ENCODE measurements around the gene PNMA6F. TPM values are rescaled to one million over a fixed set of nuclear protein-coding genes. Genes with fewer than 3 reads are reported as not detected.

Gene PNMA6F
- total and polyA plus RNA-seq, 2 experiments from 2014 or later = 0.06 to 0.83 TPM

DNA sequence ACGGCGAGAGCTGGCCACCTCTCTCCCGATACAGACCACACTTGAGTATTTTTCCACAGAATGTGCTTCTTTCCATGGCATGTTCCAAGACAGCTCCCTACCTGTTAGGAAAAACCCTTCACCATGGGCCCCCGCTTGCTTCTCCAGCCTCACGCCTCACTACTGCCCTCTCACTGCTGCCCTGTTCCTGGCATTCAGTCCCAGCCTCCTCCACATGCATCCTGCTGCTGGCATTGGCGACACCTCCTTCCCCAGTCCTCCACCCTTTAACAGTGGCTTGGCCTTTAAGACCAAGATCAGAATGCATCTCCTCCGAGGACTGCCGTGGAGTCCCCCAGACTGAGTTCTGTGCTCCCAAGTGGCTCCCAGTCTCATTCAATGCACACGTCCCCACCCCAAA, 10.7 kb downstream of the PNMA6F start:
- Histone ChIP-seq H3K4me2 (no peak overlapping the region), H3K27me3 (ENCODE audit: insufficient read depth) (no peaks in the 10 kb centered on the region), H3F3A (replicated peaks; ENCODE audit: low read depth) (no peaks in the 10 kb centered on the region), H3K36me3 (ENCODE audit: insufficient read depth) (no peaks in the 10 kb centered on the region), H2AFZ (no peak overlapping the region), H3K27ac (ENCODE audit: low read depth) (no peak overlapping the region), H3K9me2 (ENCODE audit: insufficient read depth) (no peaks in the 10 kb centered on the region), H3K79me2 (replicated peaks; ENCODE audit: insufficient read depth) (no peaks in the 10 kb centered on the region), H3K4me3 (no peak overlapping the region), H3K4me1 (ENCODE audit: insufficient read depth) (no peaks in the 10 kb centered on the region), H4K20me1 (replicated peaks; ENCODE audit: insufficient read depth) (no peaks in the 10 kb centered on the region)
- DNase-seq (ENCODE audit: low spot score) (peak; percentile 43), ATAC-seq (peak; percentile 83)
- Mint-ChIP-seq H3K27ac (no peak overlapping the region), H3K27me3 (ENCODE audit: insufficient read depth, low read depth, poor library complexity) (peaks cover 5% of the 10 kb centered on the region), H3K36me3 (ENCODE audit: low read depth) (no peaks in the 10 kb centered on the region), H3K4me3 (no peak overlapping the region), H3K9me3 (no peaks in the 10 kb centered on the region), H3K4me1 (no peaks in the 10 kb centered on the region)
- no peak for TF ChIP-seq ZNF114 (CRISPR knock-in tag; IDR thresholded peaks at IDR 0.05)
- TF ChIP-seq STAT1 (IDR thresholded peaks at IDR 0.05; ENCODE audit: unreplicated experiment) = no peak
- TF ChIP-seq EZH2phosphoT487 (IDR thresholded peaks at IDR 0.05; ENCODE audit: unreplicated experiment) = no peak
- no peak for TF ChIP-seq NANOG (IDR thresholded peaks at IDR 0.05; ENCODE audit: borderline replicate concordance)
- TF ChIP-seq, protein P1, sequence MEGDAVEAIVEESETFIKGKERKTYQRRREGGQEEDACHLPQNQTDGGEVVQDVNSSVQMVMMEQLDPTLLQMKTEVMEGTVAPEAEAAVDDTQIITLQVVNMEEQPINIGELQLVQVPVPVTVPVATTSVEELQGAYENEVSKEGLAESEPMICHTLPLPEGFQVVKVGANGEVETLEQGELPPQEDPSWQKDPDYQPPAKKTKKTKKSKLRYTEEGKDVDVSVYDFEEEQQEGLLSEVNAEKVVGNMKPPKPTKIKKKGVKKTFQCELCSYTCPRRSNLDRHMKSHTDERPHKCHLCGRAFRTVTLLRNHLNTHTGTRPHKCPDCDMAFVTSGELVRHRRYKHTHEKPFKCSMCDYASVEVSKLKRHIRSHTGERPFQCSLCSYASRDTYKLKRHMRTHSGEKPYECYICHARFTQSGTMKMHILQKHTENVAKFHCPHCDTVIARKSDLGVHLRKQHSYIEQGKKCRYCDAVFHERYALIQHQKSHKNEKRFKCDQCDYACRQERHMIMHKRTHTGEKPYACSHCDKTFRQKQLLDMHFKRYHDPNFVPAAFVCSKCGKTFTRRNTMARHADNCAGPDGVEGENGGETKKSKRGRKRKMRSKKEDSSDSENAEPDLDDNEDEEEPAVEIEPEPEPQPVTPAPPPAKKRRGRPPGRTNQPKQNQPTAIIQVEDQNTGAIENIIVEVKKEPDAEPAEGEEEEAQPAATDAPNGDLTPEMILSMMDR (conservative IDR thresholded peaks at IDR 0.05; ENCODE audit: low read depth in 2 of 2) = peak; percentile 19 to 53; a peak in 2 of 4 replicates

- H3K4me2 ChIP-seq = no peak overlapping the region
- no peaks in the 10 kb centered on the region for H3K79me2 ChIP-seq (replicated peaks; ENCODE audit: insufficient read depth)
- H3K4me1 ChIP-seq (ENCODE audit: insufficient read depth) = no peaks in the 10 kb centered on the region
- no peak overlapping the region for H2AFZ ChIP-seq
- no peaks in the 10 kb centered on the region for H3K9me2 ChIP-seq (ENCODE audit: insufficient read depth)
- H4K20me1 ChIP-seq (replicated peaks; ENCODE audit: insufficient read depth) = no peaks in the 10 kb centered on the region
- no peaks in the 10 kb centered on the region for H3K36me3 Mint-ChIP-seq (ENCODE audit: low read depth)
- H3K27ac Mint-ChIP-seq = no peak overlapping the region
- no peaks in the 10 kb centered on the region for H3K36me3 ChIP-seq (ENCODE audit: insufficient read depth)
- ATAC-seq (no peak), DNase-seq (ENCODE audit: low spot score) (no peak)
- no peak overlapping the region for H3K4me3 ChIP-seq
- no peaks in the 10 kb centered on the region for H3K27me3 ChIP-seq (ENCODE audit: insufficient read depth)
- no peaks in the 10 kb centered on the region for H3K4me1 Mint-ChIP-seq
- peaks cover 8% of the 10 kb centered on the region for H3K27me3 Mint-ChIP-seq (ENCODE audit: insufficient read depth, low read depth, poor library complexity)
- H3K4me3 Mint-ChIP-seq = no peak overlapping the region
- H3F3A ChIP-seq (replicated peaks; ENCODE audit: low read depth) = no peaks in the 10 kb centered on the region
- no peak overlapping the region for H3K27ac ChIP-seq (ENCODE audit: low read depth)
- no peaks in the 10 kb centered on the region for H3K9me3 Mint-ChIP-seq
- TF ChIP-seq EZH2 (IDR thresholded peaks at IDR 0.05; ENCODE audit: low read depth, unreplicated experiment) (no peak), POLR2AphosphoS5 (IDR thresholded peaks at IDR 0.05; ENCODE audit: low read depth) (no peak), STAT1 (IDR thresholded peaks at IDR 0.05; ENCODE audit: unreplicated experiment) (no peak), REST (IDR thresholded peaks at IDR 0.05; ENCODE audit: unreplicated experiment) (no peak), ZNF331 (CRISPR knock-in tag; IDR thresholded peaks at IDR 0.05; ENCODE audit: low read depth) (no peak), ZNF114 (CRISPR knock-in tag; IDR thresholded peaks at IDR 0.05) (no peak), CREB1 (CRISPR knock-in tag; IDR thresholded peaks at IDR 0.05; ENCODE audit: low read depth) (no peak), JUNB (IDR thresholded peaks at IDR 0.05; ENCODE audit: unreplicated experiment) (no peak), NANOG (IDR thresholded peaks at IDR 0.05; ENCODE audit: borderline replicate concordance) (no peak), EZH2phosphoT487 (IDR thresholded peaks at IDR 0.05; ENCODE audit: unreplicated experiment) (no peak)
- TF ChIP-seq, protein P1 (conservative IDR thresholded peaks at IDR 0.05; ENCODE audit: low read depth in 2 of 2) = no peak
- TF ChIP-seq, protein P2, sequence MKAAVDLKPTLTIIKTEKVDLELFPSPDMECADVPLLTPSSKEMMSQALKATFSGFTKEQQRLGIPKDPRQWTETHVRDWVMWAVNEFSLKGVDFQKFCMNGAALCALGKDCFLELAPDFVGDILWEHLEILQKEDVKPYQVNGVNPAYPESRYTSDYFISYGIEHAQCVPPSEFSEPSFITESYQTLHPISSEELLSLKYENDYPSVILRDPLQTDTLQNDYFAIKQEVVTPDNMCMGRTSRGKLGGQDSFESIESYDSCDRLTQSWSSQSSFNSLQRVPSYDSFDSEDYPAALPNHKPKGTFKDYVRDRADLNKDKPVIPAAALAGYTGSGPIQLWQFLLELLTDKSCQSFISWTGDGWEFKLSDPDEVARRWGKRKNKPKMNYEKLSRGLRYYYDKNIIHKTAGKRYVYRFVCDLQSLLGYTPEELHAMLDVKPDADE (IDR thresholded peaks at IDR 0.05) = no peak
Observed at GRCh38 chrX:153307276-153308178, 14.0 kb downstream of the PNMA6F start.

All from GM23338 (cell line).